HG02759 (cell line): ENCODE data around the gene SORCS2.

ENCODE experiments used
- ATAC-seq: cut with Tn5 transposase; IDR thresholded peaks from one replicate; pipeline ENCODE4 v1.9.1; 2021; ENCODE audit warnings: mild to moderate bottlenecking, moderate library complexity; ENCODE audit not compliant: unreplicated experiment

The SORCS2 gene

GRCh38 chr4:7620814-7621176 is 428.5 kb downstream of the SORCS2 start:
- ATAC-seq, result no peak

GRCh38 chr4:7621252-7622035 is 429.1 kb downstream of the SORCS2 start:
- no peak for ATAC-seq

- no peak for ATAC-seq
Observed at GRCh38 chr4:7622371-7622770, 430.0 kb downstream of the SORCS2 start.

GRCh38 chr4:7623468-7623867 is 431.1 kb downstream of the SORCS2 start:
- no peak for ATAC-seq

- ATAC-seq, result no peak
Observed at GRCh38 chr4:7624396-7624980, 432.1 kb downstream of the SORCS2 start.

GRCh38 chr4:7625071-7625470 is 432.7 kb downstream of the SORCS2 start:
- ATAC-seq, result no peak

GRCh38 chr4:7626531-7626930 is 434.2 kb downstream of the SORCS2 start:
- no peak for ATAC-seq

GRCh38 chr4:7627251-7628250 is 435.2 kb downstream of the SORCS2 start:
- no peak for ATAC-seq

GRCh38 chr4:7628432-7628831 is 436.1 kb downstream of the SORCS2 start:
- no peak for ATAC-seq

- ATAC-seq, result no peak
Observed at GRCh38 chr4:7629501-7630254, 437.3 kb downstream of the SORCS2 start.

- ATAC-seq, result no peak
Observed at GRCh38 chr4:7630568-7631287, 438.4 kb downstream of the SORCS2 start.

- ATAC-seq, result no peak
Observed at GRCh38 chr4:7631288-7632014, 439.1 kb downstream of the SORCS2 start.

GRCh38 chr4:7632341-7632740 is 440.0 kb downstream of the SORCS2 start:
- ATAC-seq, result no peak

- ATAC-seq, result no peak
Observed at GRCh38 chr4:7632971-7633370, 440.6 kb downstream of the SORCS2 start.

GRCh38 chr4:7634661-7635251 is 442.4 kb downstream of the SORCS2 start:
- ATAC-seq, result no peak

GRCh38 chr4:7635445-7636239 is 443.3 kb downstream of the SORCS2 start:
- no peak for ATAC-seq

- no peak for ATAC-seq
Observed at GRCh38 chr4:7636240-7636508, 443.8 kb downstream of the SORCS2 start.

- no peak for ATAC-seq
Observed at GRCh38 chr4:7637139-7637538, 444.8 kb downstream of the SORCS2 start.

- ATAC-seq, result no peak
Observed at GRCh38 chr4:7637971-7638370, 445.6 kb downstream of the SORCS2 start.
